DMS114 treated with DMSO at 0.1 percent for 48 hours (cell line): ENCODE data around the gene TMEM45B.

Experiments
- DNase-seq: peaks from one replicate; lab custom pipeline; 2025; ENCODE audit not compliant: unreplicated experiment; lab: John Stamatoyannopoulos, UW

The TMEM45B gene

GRCh38 chr11:129896062-129896461 is 80.4 kb downstream of the TMEM45B start:
- no peak for DNase-seq

GRCh38 chr11:129905402-129905801 is 89.8 kb downstream of the TMEM45B start:
- no peak for DNase-seq
